COR-L47 (cell line): ENCODE results near the gene LPO.

Experiments used
- DNase-seq: peaks from one replicate; lab custom pipeline; 2025; lab: John Stamatoyannopoulos, UW

The LPO gene

GRCh38 chr17:58303971-58304749, 65.8 kb downstream of the LPO start:
- peak; percentile 27 for DNase-seq

GRCh38 chr17:58304750-58305486, 66.5 kb downstream of the LPO start:
- no peak for DNase-seq

DNA sequence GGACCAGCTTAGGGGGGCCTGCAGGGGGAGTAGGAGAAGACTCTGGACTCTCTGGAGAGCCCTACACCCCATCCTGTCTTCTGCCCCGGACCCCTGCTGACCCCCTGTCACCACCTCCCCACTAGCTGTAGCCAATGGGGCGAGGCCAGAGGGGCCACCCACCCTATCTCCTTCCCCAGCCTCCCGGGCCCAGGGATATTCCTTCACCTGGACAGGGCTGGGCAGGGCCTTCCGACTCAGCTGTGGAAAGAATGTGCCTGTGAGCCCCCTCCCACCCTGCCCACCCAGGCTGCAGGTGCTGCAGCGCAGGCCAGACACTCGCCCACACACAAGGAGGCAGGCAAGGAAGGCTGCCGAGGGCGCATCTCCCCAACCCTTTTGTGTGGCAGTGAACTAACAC, 67.2 kb downstream of the LPO start:
- no peak for DNase-seq

- no peak for DNase-seq
These were observed 68.0 kb downstream of the LPO start for GRCh38 chr17:58306131-58306951.

DNA sequence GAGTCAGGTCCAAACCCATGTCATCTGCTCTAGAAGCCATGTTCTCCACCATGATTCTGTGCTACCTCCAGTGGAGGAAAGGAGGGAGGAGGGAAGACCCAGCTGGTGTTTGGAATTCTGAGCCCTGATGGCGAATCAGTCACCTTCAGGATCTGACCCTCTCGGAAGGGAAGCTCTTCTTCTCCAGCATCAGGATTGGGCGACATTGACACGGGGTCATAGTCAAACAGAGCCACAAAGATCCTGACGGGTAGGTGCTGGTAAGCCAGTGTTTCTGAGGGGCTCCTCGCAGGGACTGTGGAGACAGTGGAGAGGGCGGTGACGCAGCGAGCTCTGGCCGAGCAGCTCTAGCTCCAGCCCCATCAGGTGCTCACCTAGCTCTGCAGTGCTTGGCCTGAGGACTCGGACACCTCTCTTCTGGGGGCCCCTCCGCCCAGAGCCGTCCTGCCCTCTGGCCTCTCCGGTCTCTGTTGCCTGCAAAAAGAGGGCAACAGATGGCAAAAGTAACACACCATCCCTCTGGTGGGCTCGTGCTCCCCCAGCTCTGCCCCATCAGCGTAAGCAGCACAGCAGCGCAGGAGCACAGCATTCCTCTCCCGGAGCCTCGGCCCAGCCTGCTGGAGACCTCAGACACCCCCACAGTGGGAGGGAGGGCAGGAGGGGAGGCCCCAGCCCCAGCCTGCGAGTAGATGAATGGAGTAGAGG, 69.2 kb downstream of the LPO start:
- DNase-seq = no peak

- peak; percentile 33 for DNase-seq
These were observed 70.0 kb downstream of the LPO start for GRCh38 chr17:58308173-58308984.

DNA sequence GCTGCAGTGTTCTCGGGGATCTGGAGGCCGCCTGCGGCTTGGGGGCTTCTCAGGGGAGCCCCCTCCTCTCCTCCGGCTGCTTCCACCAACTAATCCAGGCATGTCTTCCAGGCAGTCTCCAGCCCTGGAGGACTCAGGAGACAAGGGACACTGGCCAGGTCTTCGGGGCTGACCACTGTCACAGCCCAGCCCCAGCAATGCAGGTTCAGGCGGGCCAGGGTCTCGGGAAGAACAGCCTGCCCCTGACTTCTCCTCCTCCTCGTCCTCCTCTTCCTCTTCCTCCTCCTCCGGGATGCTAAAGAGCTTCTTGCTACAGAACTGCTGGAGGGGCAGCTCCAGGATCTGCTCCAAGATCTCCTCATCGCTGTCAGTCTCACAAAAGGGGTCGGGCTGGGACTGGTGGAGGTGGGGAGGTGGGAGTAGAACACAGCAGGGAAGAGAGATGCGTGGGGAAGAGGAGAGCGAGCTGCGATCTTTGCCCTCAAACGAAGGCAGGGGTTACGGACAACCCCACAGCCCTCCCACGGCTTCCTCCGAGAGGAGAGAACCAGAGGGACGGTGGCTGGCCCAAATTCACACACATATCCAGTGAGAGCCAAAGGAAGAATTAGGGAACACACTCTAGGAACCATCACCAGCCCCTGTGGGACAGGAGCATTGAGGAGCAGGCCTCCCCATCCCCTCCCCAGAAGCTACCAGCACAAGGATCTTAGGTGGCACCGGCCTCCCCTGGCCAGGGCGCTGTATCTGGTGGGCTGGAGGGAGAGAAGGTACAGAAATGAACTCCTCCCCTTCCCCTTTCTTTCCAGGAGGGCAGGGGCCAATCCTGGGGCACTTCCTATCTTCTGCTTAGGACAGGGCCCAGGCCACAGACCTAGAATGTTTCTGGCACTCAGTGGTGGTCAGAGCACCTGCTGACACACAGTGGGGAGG, 70.9 kb downstream of the LPO start:
- DNase-seq = no peak

DNA sequence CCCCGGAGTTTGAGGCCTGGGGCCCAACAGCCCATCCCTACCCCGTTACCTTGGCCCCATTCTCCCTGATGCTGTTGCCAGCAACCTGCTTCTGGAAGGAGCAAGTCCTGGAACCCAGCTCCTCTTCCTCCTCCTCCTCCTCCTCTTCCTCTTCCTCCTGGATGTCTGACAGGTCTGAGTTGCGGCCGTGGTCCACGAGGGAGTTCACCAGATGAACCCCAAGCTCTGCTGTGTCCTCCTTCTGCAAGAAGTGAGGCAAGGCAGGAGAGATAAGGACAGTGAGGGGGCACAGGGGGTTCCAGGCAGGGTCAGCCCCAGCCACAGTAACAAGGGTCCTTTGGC, 71.5 kb downstream of the LPO start:
- DNase-seq = no peak

- DNase-seq = no peak
These were observed 72.4 kb downstream of the LPO start for GRCh38 chr17:58310511-58311428.

DNA sequence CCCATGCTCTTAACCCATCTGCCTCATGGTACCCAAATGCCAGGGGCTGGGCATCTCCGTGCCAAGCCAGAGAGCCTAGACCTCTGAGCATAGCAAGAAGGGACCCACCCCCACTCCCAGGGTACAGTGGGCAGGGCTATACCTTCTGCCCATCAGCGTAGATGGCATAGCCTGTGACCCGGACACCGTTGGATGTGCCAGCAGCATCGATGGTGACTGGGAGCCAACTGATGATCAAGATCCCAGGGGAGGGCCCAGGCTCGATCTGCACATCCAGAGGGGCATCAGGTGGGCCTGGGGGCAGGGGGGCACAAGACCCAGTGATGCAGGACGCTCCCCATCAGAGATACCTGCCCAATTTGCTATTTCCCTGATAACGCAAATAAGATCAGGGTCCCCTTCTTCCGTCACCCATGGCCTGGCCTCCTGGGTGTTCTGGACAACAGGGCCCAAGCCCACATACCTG, 73.1 kb downstream of the LPO start:
- DNase-seq = no peak

DNA sequence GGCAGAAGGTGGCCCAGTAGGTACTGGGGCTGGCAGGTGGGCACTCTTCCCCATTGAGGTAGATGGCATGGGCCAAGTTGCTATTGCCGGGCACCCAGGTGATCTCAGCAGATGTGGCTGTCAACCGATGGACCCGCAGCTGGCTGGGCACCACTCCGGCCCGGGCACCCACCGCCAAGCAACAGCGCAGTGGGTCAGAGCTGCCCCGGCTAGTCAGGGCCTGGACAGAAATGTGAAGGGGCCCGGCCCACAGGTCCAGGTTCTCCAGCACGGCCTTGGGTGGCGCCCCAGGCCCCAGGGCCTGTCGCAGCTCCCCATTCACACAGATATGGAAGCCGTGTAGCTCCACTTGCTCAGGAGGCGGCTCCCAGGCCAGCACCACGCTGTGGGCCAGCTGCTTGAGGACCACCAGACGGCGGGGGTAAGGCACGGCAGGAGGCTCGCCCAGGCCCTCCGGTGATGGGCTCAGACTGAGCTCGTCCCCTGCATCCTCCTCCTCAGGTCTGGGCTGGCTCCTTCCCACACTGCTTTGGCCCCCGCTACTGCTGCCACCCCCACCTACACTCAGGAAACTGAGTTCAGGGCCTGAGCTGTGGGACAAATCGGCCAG, 73.7 kb downstream of the LPO start:
- no peak for DNase-seq

GRCh38 chr17:58312829-58313228, 74.4 kb downstream of the LPO start:
- DNase-seq = no peak

DNA sequence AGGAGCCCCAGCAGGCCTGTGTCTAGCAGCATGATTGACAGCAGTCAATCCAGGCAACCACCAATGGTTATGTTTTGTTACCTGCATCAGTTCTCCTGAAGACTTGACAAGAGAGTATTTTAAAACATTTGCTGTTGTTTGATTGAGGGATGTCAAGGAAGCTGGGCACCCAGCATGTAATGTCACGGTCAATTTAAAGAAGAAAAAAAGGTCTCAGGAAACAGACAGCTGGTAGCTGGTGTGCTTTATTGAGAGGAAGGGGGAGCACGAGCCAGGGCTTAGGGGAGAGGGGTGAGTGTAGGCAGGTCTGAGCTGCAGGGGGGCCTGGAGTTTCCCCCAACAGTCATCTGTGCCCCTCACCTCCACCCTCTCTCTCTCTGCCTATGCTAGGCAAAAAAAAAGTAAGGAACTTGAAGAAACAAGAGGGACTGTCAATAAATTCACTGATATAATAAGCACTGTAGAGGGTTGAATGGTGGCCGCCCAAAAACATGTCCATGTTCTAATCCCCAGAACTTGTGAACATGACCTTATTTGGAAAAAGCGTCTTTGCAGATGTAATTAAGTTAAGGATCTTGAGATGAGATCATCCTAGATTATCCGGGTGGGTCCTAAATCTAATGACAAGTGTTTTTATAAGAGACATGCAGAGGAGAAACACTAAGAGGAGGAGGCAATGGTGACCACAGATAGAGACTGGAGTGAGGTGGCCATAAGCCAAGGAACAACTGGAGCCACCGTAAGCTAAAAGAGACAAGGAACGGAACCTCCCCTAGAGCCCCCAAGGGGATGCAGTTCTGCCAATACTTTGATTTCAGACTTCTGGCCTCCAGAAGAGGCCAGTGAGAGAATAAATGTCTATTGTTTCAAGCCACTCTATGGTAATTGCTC, 75.7 kb downstream of the LPO start:
- no peak for DNase-seq

- DNase-seq = no peak
These were observed 76.3 kb downstream of the LPO start for GRCh38 chr17:58314706-58315015.

DNA sequence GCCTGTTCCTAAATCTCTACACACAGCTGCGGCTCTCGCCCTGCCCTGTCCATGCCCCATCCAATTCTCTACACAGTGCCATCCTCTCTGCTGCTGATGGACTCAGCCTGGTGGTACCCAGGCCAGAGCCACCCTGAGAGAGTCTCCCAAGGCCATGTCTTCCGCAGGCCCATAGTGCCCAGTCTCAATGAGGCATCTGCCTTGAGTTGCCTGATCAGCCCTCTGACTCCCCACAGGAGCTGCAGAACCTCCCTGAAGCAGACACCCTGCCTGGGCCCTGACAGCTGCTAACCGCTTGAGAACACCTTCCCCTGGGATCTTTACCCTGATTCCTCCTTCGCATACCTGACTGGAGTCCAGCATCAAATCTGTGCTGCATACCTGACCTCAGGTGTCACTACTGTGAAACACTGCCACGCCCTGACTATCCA, 76.9 kb downstream of the LPO start:
- DNase-seq = no peak

DNA sequence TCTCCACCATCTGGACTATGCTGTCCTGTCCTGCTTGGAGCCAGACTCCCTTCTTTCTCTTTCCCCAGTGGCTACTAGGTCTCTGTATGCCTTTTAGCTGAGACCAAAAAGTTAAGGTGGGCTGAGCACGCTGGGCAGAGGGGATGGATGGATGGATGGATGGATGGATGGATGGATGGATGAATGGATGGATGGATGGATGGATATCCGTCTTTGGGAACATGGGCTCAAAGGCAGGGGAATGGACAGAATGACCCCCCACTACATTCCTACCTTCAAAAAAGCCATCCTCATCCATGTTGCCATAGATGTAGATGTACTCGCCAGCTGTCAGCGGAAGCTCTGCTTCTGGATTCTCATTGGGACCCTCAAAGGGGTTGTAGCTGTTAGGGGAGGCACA, 77.4 kb downstream of the LPO start:
- DNase-seq = no peak

DNA sequence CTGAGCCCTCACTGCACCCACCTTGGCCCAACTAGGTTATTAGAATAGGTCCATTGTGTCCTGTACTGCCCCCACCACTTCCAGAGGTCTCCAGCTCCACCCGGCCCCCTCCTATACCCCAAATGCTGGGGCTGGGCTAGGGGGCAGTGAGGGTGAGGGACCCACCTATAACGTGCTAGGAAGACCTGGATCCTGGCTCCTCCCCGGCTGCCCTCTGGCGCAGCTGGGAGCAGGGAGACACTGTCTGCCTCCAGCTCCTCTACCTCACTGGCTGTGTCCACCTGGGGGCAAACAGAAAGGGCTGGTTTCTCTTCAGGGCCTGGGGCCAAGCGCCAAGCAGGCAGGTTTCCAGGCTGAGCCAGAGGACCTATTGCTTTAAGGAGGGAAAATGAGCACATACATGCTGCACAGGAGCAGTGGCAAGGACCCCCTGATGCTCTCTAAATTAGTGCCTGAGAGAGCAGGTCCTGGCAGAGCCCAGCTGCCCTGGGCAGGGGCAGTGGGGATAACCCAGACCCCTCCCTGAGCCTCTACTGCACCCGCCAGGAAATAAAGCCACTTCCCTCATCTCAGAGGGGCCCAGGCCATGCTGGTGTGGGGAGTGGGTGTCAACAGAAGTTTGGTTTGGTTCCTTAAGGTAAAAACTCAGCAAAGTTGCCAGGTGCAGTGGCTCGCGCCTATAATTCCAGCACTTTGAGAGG, 78.0 kb downstream of the LPO start:
- no peak for DNase-seq
